Activated CD8-positive, alpha-beta memory T cell treated with anti-CD3 and anti-CD28 coated beads, Interleukin-2, amount 50 U/mL, for 4 hours (primary cell): ENCODE results near the gene RASSF8.

Experiments
- DNase-seq: peaks from one replicate; pipeline ENCODE4 v3.0.0-alpha.2; 2020

Gene RASSF8

DNA sequence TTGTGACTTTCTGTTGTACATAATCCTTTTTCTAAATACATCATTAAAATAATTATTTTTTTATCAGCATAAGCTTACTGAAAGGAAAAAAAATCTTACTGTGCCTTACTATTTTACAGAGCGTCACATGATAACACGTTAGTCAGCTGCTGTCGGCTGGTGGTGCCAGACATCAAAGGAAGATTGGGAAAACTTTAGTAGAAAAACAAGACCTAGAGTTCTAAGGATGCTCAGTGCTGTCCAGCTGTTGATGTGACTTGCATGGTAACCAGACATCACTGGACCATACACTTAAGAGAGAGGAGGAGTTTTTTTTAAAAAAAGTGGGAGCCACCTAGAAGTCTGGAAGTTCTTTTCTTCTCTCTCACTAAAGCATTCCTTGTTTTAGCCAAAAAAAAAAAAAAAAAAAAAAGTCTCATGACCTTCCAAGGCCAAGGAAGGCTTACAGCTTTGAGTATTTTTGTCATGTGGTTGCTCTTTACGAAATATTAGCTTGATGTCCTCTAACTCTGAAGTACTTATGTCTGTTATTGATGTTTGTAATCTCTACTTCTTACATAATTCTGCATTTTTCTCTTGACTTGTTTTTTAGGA, 4.5 kb downstream of the RASSF8 start:
- DNase-seq: no peak

DNA sequence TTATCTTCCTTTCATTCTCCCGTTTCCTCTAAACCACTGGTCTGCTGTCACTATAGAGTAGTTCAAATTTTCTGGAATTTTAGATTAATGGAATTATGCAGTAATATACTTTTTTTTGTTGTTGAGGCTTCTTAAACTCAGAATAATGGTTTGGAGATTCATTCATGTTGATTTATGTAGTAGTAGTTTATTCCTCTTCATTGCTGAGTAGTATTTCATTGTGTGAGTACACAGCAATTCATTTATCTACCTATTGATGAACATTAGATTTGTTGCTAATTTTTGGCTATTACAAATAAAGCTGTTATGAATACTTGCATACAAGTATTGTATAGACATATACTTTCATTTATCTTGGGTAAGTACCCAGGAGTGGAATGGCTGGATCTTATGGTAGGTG, 7.2 kb downstream of the RASSF8 start:
- no peak for DNase-seq

DNA sequence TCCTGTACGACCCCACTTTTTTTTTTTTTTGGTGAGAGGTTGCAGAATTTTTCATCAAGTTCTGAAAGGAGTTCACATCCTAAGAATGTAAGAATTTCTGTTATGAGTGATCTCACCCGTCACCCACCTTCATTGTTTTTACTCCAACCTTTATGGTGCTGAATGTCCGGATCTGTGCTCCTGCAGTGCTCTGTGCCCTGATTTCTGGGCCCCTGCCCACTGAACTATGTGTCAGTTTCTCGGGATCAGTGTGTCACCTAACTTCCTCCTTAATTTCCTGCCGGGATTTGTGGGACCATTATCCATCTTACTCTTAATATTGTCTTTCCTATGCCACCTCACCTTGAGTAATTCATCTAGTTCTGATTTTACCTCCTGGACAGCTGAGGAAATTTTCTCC, 11.6 kb downstream of the RASSF8 start:
- DNase-seq: no peak

DNA sequence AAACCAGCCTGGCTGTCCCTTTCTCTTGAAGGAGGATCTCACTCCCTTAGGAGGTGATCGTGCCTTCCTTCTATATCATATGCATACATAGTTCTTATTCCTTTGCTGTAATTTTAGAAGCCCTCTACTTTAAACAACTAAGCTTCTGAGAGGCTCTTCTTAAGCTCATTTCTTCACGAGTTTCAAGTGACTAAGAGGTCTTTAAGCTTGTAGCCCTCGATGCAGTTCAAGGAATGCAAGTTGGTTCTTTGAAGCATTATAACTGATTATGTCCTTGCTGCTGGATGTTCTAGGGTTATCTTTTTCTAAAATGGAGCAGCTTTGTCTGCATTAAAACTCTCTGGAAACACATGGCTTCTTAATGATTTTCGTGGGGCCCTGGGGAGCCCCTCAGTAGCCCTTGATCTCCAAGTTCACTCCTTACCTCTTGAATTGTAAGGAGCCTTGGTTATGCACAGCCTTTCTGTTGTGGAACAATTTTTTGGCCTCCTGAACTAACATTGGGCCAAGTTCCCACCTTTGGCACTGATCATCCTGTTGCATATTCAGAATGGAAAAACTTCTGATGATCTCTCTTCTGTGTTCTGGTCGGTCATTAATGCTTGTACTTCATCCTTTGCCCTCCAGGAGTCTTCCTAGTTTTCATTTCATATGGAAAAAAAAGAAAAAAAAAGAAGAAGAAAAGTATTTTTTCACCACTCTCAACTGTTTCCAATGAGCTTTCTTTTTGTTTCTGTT, 12.6 kb downstream of the RASSF8 start:
- DNase-seq: no peak

DNA sequence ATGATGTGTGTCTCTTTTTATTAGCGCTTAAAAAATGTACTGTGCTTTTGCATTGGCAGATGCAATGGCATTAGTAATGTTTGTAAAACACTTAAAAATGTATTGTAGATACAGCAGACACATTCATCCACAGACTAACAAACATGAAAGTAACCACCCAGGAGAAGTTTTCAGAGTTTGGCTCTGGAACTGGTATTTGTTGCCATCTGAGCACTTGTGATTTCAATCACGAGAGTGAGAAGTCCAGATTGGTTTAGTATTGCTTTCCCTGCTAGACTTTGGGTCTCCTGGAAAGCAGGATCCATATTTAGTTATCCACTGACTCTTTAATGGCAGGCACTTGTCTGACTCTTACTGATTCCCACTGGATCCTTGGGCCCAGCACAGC, 13.2 kb downstream of the RASSF8 start:
- DNase-seq: no peak

DNA sequence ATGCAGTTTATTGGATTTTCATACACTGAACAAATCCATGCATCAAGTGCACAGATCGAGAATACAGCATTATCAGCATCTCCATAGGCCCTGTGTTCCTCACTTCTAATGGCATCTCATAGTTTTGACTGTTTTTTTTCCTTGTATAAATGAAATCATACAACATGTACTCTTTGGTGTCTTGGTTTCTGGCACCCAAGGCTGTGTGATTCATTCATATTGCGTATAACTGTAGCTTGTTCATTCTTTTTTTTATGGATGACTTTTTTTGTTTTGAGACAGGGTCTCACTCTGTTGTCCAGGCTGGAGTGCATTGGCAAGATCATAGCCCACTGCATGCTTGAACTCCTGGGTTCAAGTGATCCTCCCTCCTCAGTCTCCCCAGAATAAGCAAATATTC, 14.3 kb downstream of the RASSF8 start:
- DNase-seq: no peak

DNA sequence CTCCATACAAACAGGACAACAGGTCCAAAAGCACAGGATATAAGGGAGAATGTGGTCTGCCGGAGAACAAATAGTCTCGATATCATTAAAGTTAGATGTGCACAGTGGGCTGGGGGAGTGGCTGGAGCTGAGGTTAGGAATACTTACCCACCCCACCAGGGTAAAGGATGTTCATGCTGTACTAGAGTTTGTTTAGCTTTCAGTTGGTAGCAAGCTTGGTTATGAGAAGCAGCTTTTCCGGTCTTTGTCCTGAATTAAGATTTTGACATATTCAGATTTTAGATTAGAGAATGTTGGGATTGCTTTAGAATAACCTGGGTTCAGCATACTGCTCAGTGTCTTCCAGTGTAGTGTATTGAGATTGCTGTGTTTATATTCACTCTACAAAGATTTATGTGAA, 16.7 kb downstream of the RASSF8 start:
- DNase-seq: no peak

DNA sequence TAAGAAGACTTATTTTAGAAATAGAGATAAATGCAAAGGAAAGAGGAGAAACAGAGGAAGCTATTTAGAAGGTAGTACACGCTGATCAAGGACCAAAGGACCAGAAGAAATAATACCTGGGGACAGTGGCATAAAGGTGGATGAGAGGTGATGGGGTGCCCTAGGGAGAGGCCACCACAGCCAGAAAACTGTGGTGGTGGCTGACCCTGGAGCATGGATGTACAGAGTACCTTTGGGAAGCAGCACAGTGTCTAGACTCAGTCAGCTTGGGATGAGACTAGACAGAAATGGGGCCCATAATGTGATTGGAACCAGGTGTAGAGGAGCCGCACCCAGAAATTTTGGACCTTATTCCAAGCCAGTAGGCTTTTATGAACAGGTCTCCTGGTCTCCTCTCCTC, 17.2 kb downstream of the RASSF8 start:
- no peak for DNase-seq

DNA sequence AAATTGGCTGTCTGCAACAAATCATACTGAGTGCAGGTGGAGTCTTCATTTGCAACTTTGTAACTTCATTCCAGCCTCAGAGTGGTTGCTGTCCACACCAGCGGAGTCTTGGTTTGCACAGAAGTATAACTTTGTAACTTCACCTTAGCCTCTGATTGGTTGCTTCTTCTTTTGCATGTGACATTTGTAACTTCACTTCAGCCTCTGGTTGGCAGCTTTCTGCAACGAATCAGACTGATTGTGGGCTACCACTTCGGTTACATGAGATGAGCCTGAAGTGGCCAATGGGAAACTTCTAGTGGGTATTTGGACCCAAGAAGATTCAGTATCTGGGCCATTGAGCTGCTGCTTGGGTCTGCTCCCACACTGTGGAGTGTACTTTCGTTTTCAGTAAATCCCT, 17.8 kb downstream of the RASSF8 start:
- no peak for DNase-seq

DNA sequence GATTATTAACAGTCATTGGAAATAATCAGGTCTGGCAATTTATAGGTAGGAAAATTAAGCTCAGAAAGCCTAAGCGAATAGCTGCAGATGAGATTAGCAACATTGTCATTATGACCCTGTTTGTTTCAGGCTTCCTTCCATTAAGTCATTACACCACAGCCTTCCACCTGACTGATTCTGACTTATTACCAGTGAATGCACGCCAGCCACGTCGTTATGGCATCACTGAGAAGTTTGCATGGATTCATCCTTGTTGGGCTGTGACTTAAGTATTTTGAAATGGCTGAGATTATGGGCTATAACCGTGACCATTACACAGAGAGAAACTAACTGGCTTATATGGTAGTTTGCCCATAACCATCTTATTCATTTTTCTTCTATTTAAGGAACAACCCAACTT, 18.6 kb downstream of the RASSF8 start:
- DNase-seq: no peak

DNA sequence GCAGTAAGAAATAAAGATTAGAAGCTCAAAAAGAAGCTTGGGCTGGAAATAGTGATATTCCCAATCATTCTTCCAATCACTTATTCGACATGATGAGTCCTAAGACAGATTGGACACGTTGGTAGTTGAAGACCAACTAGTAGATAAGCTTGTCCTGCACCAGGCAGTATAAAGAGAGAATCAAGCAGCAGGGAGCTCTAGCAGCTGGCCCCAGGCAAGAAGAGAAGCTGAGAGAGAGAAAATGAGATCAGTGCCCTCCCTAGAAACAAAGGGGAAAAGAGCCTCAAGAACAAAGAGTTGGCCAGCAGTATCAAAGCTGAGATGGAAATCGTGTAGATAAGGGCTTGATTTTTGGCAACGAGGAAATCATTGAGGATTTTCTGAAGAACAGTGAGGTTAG, 20.6 kb downstream of the RASSF8 start:
- no peak for DNase-seq

DNA sequence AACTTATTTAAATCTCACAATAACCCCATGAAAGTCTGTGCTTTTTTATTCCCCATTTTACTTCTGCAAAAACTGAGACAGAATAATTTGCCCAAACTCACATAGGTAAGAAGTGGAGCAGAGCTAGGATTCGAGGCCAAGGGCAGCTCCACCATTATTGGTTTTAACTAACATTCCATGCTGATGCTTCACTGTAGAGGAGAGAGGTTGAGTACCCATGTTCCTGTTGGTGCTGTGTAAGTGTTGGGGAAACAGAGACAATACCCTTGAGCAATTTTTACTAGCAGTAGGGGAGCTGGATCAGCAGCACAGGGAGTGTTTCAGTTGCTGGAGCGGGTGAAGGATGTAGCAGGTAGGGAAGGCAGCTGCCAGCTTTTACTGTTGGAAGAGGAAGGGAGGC, 21.1 kb downstream of the RASSF8 start:
- no peak for DNase-seq

DNA sequence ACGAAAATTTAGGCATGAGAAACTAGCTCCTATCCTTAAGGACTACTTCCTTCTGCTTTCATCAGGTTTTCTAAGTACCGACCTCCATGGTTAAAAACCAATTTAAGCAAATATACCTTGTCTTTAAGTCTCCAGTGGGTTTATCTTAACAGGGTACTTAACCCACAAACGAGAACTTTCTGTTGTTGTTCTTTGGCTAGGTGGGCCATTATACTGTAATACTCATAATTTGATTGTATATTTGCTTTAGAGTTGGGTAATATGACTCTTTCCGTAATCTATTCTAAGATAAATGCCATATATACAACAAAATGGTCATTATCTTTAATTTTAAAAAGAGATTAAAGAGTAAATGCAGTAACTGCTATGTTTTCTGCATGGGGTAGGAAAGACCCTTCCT, 21.6 kb downstream of the RASSF8 start:
- DNase-seq: no peak

DNA sequence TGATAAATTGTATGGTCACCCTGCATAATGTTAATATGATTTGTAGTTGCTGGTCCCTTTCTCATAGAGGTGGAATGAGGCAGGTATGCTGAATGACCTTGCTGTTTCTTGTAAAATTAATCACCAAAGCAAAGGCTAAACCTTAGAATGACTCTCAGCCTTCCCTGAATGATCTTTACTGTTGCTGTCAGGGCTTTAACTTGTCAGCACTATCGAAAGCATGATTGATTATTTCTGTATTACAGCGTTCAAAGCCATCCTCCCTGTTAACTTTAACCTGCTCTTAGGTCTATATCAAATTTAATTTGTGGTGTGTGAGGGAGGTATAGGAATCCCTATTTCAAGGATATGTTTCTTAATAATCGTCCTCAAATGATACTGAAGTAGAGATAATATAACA, 23.1 kb downstream of the RASSF8 start:
- no peak for DNase-seq

DNA sequence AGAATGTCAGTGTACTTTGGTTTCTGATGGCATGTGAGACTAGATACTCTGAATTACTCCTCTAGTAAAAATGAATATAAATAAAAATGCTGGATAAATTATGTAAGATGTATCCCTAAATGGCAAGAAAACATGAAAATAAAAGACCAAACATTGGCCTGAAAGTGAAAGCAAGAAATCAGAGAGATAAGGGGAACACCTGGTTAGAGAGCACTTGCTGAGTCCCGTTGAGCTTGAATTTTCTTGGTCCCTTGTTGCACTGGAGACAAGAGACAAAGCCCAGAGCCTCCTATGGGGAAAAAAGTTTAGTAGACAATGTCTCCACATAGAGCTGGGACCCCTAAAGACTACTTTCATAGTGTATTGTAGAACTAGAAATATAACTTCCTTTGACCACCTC, 23.9 kb downstream of the RASSF8 start:
- no peak for DNase-seq

DNA sequence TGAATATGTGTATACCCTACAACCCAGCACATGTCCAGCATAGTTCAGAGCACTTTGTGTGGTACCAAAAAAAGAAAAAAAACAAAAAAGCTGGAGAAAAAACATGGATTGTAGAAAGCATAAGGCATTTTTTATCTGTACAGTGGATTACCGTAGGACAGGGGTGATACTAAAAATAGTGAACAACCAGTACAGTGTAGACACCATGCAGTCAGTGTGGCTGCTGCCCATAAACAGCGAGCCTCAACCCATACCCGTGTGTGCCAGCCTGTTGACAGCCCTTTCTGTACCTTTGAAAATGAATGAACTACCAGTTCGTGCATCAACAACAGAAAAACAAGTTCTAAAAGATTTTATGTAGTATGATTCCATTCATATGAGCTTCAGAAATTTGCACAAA, 25.1 kb downstream of the RASSF8 start:
- DNase-seq: no peak

DNA sequence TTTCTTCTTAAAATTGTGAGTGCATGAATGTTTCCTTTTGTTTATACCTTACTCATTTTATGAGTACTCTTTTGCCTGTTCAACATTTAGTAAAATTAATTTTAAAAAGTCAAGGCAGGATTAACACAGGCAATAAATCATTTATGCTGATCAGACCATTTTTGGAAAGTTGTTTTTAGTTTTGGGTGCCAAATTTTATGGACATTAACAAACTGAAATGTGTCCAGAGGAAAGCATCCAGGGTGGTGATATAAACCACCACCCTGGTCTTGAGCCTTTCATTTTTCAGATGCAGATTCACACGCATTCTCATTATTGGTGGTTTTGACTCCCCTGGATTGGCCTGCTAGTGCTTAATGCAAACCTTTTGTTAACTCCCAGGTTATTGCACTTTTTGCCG, 26.3 kb downstream of the RASSF8 start:
- DNase-seq: no peak

DNA sequence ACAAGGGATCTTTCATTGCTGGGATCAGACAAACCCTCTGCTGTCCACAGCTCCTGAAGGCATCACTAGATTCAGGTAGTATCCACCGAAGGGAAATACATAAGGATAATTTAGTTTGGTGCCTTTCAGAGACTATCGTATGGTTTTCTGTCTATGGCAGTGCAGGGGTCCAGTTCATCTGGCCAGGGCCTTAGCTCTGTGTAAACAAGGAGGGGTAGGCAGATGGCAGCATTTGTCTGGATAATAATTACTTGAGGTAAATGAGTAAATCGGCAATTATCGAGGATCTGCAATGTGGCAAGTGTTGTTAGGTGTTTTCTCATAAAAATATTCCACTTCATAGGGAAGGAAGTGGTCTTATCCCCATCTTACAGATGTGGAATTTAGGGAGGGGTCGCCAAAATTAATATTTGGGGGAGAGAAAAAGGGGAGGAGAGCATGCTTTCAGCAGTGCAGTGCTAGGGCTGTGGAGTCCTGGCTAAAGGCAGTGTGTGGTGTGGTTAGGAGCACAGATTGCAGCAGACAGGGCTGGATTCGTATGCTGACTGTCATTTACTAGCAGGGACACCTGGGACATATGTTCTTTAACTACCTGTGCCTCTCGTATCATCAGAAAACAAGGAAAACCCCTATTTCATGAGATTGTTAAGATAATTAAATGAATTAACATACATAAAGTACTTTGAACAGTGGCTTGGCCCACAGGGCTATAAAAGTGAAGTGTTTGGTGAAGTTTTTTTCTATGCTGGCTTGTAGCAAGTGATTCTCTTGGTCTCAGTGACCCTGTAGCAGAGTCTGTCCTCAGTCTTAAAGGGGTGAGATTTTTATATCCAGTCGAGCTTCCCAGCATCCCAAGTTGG, 27.1 kb downstream of the RASSF8 start:
- no peak for DNase-seq

DNA sequence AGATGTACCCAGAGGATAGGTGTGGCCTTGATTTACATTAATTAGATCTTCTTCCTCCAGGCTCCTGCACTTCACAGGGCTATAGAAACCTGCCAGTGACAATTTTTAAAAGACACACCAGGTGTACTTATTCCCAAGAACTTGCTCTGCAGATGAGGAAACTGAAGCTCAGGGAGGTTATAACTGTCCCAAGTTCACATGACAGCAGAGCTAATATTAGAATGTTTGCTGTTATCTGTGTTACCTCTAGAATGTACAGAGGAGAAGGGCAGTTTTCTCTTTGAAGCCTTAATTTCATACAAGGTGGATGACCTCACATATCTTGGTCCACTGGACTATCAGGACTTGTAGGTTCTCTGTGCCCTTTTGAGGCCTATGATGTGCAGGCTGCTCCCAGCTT, 27.7 kb downstream of the RASSF8 start:
- no peak for DNase-seq

DNA sequence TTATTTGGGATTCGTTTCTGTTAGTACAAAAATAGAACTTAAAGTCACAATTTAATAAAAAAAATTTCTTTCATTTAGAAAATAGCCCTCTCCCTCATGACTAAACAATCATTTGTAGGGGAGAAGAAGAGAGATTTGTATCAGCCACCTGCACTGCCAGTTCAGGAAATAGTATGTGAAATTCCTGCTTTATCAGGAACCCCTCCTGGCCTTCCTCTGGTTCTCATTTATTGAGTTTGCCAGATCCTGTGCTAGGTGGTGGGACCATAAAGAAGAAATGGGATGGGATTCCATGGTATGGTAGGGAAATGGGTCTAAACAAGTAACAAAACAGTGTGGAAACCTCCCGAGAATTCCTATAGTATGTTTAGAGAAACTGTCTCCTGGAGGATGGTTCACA, 30.0 kb downstream of the RASSF8 start:
- no peak for DNase-seq

DNA sequence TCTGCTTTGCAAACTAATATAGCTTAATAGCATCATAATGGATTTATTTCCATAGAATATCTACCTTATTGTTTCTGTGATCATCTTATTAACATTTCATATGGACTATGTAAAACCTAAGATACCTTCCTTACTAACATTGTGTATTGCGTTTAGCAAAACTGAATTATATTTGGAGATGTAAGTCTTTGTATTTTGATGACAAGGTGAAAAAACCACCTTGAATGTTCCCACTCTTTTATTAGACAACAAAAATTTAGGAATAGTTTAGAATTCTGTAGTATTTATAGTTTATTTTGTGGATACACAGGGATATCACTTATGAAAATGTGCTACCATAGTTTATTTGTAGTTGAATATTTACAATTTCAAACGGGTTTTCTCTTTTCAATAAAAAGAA, 32.0 kb downstream of the RASSF8 start:
- DNase-seq: no peak

DNA sequence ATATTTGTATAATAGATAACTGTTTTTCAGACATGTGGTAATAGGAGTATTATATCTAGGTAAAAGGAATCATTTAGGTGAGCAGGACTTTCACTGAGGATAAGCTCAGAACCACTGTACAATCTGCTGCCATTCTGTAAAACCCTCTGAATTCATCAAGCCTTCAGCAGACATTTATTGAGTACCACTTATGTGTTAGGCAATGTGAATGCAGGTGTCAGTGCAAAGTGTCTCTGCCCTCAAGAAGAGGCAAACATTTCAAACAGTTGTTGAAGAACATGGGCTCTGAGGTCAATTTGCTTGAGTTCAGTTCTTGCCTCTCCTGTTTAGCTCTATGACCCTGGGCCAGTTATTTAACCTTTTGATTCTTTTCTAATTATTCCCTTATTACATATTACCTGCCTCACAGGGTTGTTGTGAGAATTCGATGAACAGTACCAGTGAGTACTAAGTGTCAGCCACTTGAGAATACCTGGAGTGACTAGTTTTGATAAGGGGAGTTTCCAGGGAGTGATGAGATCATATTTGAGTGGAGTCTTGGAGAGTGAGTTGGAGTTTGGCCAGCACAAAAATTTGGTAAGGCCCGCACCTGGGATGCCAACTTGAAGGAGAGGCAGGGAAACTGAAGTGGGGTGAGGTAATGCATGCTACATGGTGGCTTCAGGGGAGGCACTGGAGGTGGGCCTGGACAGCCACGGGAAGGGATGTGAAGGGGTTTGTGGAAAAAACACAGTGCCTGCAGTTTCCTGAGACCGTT, 33.7 kb downstream of the RASSF8 start:
- no peak for DNase-seq

DNA sequence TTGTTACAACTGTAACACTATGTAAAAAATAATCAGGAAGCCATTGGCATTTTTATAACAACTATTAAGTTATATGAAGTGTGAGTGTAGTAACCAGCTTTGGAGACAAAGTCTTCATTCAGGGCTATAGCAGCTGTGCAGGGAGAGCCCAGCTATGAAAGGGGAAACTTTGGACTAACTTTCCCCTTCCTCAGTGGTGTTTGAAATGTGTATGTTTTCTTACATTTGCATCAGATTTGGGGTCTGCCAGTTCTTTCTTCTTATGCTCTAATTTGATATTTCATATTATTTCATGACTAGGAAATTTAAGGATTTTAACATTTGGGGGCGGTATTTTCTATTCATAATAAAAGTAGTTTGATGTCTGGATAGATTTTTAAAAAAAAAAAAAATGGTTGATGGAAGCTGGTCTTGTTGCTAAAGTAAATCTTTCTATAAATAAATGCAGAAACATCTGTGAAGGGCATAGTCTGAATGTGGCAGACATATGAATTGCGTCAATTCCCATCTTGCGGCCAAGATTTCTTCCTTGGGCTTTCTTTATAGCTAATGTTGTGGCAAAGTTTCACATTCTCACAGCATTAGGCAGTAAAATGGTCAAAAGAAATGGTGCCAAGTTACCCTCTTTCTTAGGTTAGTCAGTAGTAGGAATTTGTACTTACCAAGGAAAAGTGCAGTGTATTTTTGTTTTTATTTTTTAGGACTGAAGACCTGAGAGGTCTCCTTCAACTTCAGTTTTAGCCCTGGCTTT, 35.6 kb downstream of the RASSF8 start:
- DNase-seq: no peak
